GM12891 (cell line): ENCODE data around the gene SNRNP70.

Experiments
- DNase-seq: peaks from one replicate; pipeline ENCODE4 v3.0.0; 2011; ENCODE audit warnings: low spot score; ENCODE audit not compliant: insufficient read length
- FAIRE-seq: peaks from 2 replicates; lab custom pipeline; 2011; peaks lifted over from hg19 to GRCh38; lab: Jason Lieb, UNC
- TAF1 ChIP-seq: IDR thresholded peaks from 2 replicates; pipeline ENCODE4 v1.6.1; 2011; ENCODE audit warnings: low read depth, low read length, control low read depth

SNRNP70 gene

GRCh38 chr19:49157445-49158224, 72.4 kb downstream of the SNRNP70 start, which contains the start of gene TRPM4:
Gene TRPM4 (plus strand): TSS chr19:49157792. CDS start chr19:49157867, 75 bp downstream.
- FAIRE-seq (no peak), DNase-seq (no peak)
- TF ChIP-seq TAF1 = no peak
